Activated CD8-positive, alpha-beta memory T cell treated with anti-CD3 and anti-CD28 coated beads for 48 hours (primary cell): Measurements from ENCODE around the gene MED8.

Experiments
- DNase-seq, 3 experiments: peaks; one replicate each; pipeline ENCODE4 v3.0.0-alpha.2; 2020; ENCODE audit warnings: low read depth in 2 of 3, low spot score in 2 of 3

Gene MED8

DNA sequence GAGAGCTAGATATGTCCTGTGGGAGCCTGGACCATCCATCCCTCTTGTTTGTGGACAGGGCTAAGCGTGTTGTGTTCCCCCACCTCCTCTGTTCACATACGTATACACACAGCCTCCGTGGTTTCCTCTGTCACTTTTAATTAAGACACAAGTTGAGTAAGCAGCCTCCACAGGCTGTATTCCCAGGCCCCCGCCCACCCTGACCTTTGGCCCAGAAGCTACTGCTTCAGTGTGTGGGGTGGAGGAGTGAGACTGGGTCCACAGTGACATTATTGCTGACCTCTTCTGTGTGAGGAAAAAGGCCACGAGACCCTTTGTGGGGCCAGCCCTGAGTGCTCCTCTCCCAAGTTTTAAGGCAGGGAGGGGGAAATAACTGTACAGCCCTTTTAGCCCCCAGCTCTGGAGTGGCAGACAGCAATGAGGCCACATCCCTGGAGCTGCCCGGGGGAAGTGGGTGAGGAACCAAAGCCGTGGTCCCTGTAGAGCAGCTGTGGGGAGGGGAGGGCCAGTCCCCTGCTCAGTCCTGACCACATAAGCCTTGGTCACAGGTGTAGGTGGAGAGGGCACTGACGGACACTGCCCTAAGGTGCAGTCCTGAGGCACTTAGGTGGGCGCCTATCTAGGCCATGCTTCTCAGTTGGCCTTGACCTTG is 26.2 kb downstream of the MED8 start:
- no peak for DNase-seq

DNA sequence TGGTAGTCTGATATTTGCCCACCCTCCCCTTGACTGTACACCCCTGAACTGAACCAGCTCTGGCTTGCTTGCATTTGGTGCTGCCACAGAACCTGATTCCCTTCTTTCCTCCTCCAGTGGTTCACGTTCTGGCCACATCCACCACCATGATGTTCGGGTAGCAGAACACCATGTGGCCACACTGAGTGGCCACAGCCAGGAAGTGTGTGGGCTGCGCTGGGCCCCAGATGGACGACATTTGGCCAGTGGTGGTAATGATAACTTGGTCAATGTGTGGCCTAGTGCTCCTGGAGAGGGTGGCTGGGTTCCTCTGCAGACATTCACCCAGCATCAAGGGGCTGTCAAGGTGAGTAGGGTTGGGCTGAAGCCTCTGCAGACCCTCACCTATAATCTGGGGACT is 29.0 kb downstream of the MED8 start:
- no peak for DNase-seq

DNA sequence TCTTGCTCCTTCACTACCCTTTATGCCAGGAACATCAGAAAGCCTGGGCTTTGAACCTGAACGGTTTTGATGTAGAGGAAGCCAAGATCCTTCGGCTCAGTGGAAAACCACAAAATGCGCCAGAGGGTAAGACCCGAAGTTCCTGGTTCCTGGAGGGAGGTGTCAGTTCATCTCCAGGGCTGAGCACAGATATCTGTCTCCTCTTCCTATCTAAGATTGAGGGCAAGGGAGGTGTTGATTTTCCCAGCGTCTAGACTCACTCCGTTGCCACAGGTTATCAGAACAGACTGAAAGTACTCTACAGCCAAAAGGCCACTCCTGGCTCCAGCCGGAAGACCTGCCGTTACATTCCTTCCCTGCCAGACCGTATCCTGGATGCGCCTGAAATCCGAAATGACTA is 29.9 kb downstream of the MED8 start:
- no peak for DNase-seq

DNA sequence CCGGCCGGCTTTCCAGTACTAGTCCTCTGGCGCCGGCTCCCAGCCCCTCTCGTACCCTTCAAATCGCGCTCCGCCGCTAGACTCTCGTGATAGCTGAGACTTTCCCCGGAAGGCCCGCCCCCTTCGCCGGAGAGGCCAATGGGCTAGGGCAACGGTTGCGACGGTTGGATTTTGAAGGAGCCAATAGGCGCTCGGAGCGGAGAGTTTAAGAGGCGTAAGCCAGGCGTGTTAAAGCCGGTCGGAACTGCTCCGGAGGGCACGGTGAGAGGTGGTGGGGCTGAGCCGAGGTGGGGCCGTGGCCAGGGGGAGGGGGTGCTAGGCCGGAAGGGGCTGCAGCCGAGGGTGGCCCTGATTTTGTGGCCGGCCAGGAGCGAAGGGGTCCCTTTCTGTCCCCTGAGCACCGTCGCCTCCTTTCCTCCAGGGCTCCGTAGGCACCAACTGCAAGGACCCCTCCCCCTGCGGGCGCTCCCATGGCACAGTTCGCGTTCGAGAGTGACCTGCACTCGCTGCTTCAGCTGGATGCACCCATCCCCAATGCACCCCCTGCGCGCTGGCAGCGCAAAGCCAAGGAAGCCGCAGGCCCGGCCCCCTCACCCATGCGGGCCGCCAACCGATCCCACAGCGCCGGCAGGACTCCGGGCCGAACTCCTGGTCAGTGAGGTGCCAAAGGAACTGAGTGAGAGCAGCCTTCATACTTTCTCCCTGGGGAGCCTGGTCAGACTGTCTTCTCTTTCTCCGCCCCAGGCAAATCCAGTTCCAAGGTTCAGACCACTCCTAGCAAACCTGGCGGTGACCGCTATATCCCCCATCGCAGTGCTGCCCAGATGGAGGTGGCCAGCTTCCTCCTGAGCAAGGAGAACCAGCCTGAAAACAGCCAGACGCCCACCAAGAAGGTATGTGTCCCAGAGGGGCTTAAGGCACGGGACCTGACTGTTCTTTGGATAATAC is 30.6 kb downstream of the MED8 start, which contains the start of gene CDC20:
Gene CDC20 (plus strand): TSS at position 236 of the 948 bp plus-strand sequence. CDS start 235 bp downstream, at position 471.
- peak; percentile 97 to 98 (median 97) for DNase-seq

DNA sequence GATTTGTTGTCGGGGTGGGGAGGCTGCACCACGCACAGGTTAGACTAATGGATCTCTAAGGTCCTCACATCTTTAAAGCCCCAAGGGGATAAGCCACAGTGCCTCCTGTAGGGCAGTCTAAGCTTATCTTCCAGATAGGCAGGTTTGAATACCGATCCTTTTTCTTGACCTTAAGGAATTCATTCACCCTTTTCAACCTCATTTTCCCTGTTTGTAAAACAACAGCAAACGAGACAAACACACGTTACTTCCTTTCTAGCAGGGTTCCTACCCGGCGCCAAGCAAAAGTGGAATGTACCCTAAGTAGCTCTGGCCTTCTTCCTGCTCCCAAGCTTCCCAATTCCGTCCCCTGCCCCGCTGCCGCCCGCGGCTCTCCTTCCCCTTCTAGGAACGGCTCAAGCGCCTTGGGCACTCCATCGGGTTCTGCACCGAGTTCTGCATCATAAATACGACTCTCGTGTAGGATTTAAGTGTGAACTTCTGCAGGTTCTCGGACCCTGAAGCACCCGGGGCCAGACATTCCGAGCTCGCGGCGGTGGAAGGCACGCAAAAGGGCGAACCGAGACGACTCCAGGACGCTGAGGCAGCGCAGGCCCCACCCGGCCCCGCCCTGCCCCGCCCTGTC is 31.4 kb downstream of the MED8 start:
- DNase-seq, result no peak

- DNase-seq, result no peak
Measured at GRCh38 chr1:43357251-43357650, 32.3 kb downstream of the MED8 start.

GRCh38 chr1:43354936-43355335 is 34.7 kb downstream of the MED8 start:
- no peak for DNase-seq

GRCh38 chr1:43354471-43354870 is 35.1 kb downstream of the MED8 start:
- no peak for DNase-seq

- DNase-seq, result no peak
Measured at GRCh38 chr1:43352881-43353280, 36.7 kb downstream of the MED8 start.

DNA sequence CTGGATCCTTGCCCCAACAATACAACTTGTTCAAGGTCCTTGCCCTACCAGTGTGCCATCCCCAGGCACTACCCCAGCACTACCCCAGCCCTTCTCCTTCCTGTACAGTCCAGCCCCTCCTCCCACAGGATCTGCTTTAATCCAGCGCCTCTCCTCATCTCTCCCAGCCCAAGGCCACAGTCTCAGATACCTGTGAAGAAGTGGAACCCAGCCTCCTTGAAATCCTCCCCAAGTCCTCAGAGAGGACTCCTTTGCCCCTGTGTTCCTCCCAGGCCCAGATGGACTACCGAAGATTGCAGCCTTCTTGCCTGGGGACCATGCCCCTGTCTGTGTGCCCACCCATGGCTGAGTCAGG is 37.3 kb downstream of the MED8 start:
- DNase-seq, result no peak

- no peak for DNase-seq
Measured at GRCh38 chr1:43351421-43352350, 37.9 kb downstream of the MED8 start.

DNA sequence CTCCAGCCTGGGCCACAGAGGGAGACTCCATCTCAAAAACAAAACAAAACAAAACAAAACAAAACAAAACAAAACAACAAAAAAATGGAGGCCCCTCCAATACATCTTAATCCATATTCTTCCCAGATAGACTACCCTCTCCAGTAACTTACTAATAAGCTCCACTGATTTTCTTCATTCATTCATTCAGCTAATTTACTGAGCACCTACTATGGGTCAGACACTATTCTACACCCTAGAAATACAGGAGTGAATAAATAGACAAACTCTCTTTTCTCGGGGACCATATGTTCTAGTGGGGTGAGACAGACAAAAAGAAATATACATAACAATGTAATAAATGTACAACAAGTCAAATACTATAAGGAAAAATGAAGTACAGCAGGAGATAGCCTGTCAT is 38.6 kb downstream of the MED8 start:
- no peak for DNase-seq

GRCh38 chr1:43349594-43350306 is 39.9 kb downstream of the MED8 start:
- no peak for DNase-seq

GRCh38 chr1:43348809-43349593 is 40.6 kb downstream of the MED8 start:
- DNase-seq, result no peak

DNA sequence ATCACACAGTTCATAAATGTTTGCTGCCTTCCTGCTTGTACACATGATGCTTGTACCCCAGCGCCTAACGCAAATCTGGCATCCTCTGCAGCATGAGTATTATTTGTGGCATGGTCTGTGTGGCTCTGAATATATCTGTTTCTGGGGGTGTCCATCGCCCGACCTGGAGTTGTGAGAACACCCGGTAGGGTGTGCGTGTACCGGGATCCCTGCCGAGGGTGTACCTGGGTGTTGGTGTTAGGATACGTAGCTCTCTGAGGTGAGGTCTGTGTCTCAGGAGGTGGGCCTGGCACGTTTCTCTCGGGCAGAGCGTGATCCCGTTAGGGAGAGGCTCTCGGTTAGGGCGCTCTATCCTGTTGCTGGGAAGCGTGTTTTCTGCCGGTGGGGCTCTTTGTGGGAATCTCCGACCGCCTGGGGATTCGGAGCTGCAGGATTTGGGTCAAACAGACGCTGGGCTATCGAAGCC is 41.2 kb downstream of the MED8 start:
- no peak for DNase-seq

GRCh38 chr1:43346636-43347035 is 43.0 kb downstream of the MED8 start:
- DNase-seq, result no peak

- DNase-seq, result no peak
Measured at GRCh38 chr1:43345120-43345519, 44.5 kb downstream of the MED8 start.

DNA sequence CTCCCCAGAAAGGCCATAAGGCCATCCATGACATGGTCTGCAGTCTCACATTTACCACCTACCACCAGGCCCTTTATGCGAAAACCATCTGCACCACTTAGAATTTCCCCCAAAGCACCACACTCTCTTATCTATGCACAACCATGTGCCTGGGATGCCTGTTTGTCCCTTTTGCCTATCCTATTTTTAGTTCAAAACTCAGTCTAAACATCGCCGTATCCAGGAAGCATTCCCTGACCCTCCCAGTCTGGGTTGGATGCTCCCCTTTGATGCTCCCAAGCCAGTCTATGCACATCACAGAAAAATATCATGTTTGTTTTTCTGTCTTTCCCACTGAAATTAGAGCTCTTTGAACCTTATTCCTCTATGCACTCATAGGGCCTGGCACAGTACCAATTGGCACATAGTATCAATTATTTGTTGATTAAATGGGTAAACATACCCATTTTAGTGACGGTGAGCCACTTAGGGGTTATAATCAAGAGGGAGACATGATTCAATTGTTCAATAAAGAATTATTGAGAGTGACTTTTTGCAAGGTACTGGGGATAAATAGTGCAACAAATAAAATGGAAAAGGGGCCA is 45.2 kb downstream of the MED8 start:
- no peak for DNase-seq

- DNase-seq, result no peak
Measured at GRCh38 chr1:43340559-43340958, 49.0 kb downstream of the MED8 start.
